Vagina (tissue), 2 donors: ENCODE measurements around the gene CELSR2. TPM values are rescaled to one million over a fixed set of nuclear protein-coding genes. Genes with fewer than 3 reads are reported as not detected.

ENCODE experiments used
- DNase-seq, 2 donors: peaks; one replicate each; pipeline ENCODE4 v3.0.0-alpha.2; 2017; ENCODE audit errors: extremely low spot score in 2 of 2
- H3K27ac ChIP-seq: fragments of 200-600 bp; sonication (generic); one replicate; pipeline ENCODE4 v1.5.1; 2019
- H3K27me3 ChIP-seq: fragments of 200-600 bp; sonication (generic); one replicate; pipeline ENCODE4 v1.5.1; 2019
- H3K36me3 ChIP-seq, 2 donors: fragments of 200-600 bp; sonication (generic); one replicate each; pipeline ENCODE4 v1.5.1; 2017 to 2019
- H3K4me1 ChIP-seq: fragments of 200-600 bp; sonication (generic); one replicate; pipeline ENCODE4 v1.5.1; 2019
- H3K4me3 ChIP-seq, 2 donors: fragments of 200-600 bp; sonication (generic); 1 replicate in 1 of 2; 2 replicates in 1 of 2; pipeline ENCODE4 v1.5.1; 2016 to 2019
- H3K9me3 ChIP-seq: fragments of 200-600 bp; sonication (generic); one replicate; pipeline ENCODE4 v1.5.1; 2019
- CTCF ChIP-seq, 3 experiments: fragments of 450-650 bp in 2 of 3; fragments of 200-600 bp in 1 of 3; sonication (generic) in 1 of 3; IDR thresholded peaks; one replicate each; pipeline ENCODE4 v1.5.1; 2017 to 2019; ENCODE audit warnings: antibody characterized with exemption in 3 of 3, mild to moderate bottlenecking in 2 of 3, moderate library complexity in 2 of 3
- POLR2A ChIP-seq, 2 donors: fragments of 450-650 bp; IDR thresholded peaks; one replicate each; pipeline ENCODE4 v1.6.1; 2017; ENCODE audit warnings: antibody characterized with exemption in 2 of 2, mild to moderate bottlenecking in 2 of 2, moderate library complexity in 2 of 2
- POLR2AphosphoS5 ChIP-seq, 2 donors: sonication (generic); formaldehyde crosslinking; IDR thresholded peaks; one replicate each; pipeline ENCODE4 v1.9.0; 2017; ENCODE audit warnings: antibody characterized with exemption in 2 of 2, mild to moderate bottlenecking in 2 of 2, low read depth in 1 of 2; ENCODE audit not compliant: insufficient read depth in 1 of 2
- intact Hi-C: fragments of 100-400 bp; cut with DNase I; formaldehyde crosslinking; loops from one replicate; pipeline ENCODE4 v1.15.1; 2023
- total RNA-seq: library from RNA; depleted of rRNA; stranded (reverse); fragments of >200 nt; gene quantifications from one replicate; pipeline ENCODE4 v1.2.3, GENCODE V29; 2016

The CELSR2 gene
- total RNA-seq, 1 donor from 2014 or later: 38.5 TPM

- Histone ChIP-seq H3K4me1 (peaks cover 14% of the 10 kb centered on the region), H3K27me3 (no peaks in the 10 kb centered on the region), H3K27ac (no peak overlapping the region)
Measured at GRCh38 chr1:109295712-109296415, 46.5 kb downstream of the CELSR2 start.

GRCh38 chr1:109296782-109297181, 47.4 kb downstream of the CELSR2 start:
- Histone ChIP-seq H3K36me3 (no peaks in the 10 kb centered on the region), H3K27me3 (no peaks in the 10 kb centered on the region), H3K9me3 (no peaks in the 10 kb centered on the region), H3K27ac (no peak overlapping the region), H3K4me3 (no peak overlapping the region), H3K4me1 (peaks cover 14% of the 10 kb centered on the region)
- intact Hi-C loops: no loop called here
- DNase-seq: no peak
- TF ChIP-seq POLR2A (IDR thresholded peaks at IDR 0.05): no peak

More at GRCh38 chr1:109295712-109296415, 46.5 kb downstream of the CELSR2 start:
- TF ChIP-seq POLR2AphosphoS5 (IDR thresholded peaks at IDR 0.05; ENCODE audit: insufficient read depth in 1 of 2, low read depth in 1 of 2) (no peak), CTCF (IDR thresholded peaks at IDR 0.05) (no peak), POLR2A (IDR thresholded peaks at IDR 0.05) (no peak)
- Histone ChIP-seq H3K36me3 (no peaks in the 10 kb centered on the region), H3K9me3 (no peaks in the 10 kb centered on the region), H3K4me3 (no peak overlapping the region)
- DNase-seq: no peak
- intact Hi-C loops: no loop called here

GRCh38 chr1:109298666-109299557, 49.6 kb downstream of the CELSR2 start:
- H3K27me3 ChIP-seq: no peaks in the 10 kb centered on the region
- H3K27ac ChIP-seq: no peak overlapping the region
- H3K4me1 ChIP-seq: peaks cover 14% of the 10 kb centered on the region
- no peaks in the 10 kb centered on the region for H3K9me3 ChIP-seq
- H3K4me3 ChIP-seq: no peak overlapping the region
- intact Hi-C loops: no loop called here
- TF ChIP-seq CTCF (IDR thresholded peaks at IDR 0.05): no peak
- TF ChIP-seq POLR2AphosphoS5 (IDR thresholded peaks at IDR 0.05; ENCODE audit: insufficient read depth in 1 of 2, low read depth in 1 of 2): no peak
- TF ChIP-seq POLR2A (IDR thresholded peaks at IDR 0.05): no peak
- H3K36me3 ChIP-seq: no peaks in the 10 kb centered on the region
- DNase-seq: no peak

- intact Hi-C loops: no loop called here
- H3K9me3 ChIP-seq: no peaks in the 10 kb centered on the region
- no peak for DNase-seq
- no peak overlapping the region for H3K27ac ChIP-seq
- no peaks in the 10 kb centered on the region for H3K36me3 ChIP-seq
- H3K27me3 ChIP-seq: no peaks in the 10 kb centered on the region
- peaks cover 14% of the 10 kb centered on the region for H3K4me1 ChIP-seq
- TF ChIP-seq CTCF (IDR thresholded peaks at IDR 0.05) (no peak), POLR2AphosphoS5 (IDR thresholded peaks at IDR 0.05; ENCODE audit: insufficient read depth in 1 of 2, low read depth in 1 of 2) (no peak), POLR2A (IDR thresholded peaks at IDR 0.05) (no peak)
- H3K4me3 ChIP-seq: no peak overlapping the region
Measured at GRCh38 chr1:109299558-109300343, 50.4 kb downstream of the CELSR2 start.

- peaks cover 14% of the 10 kb centered on the region for H3K4me1 ChIP-seq
- H3K27ac ChIP-seq: no peak overlapping the region
- no peaks in the 10 kb centered on the region for H3K9me3 ChIP-seq
- intact Hi-C loops: no loop called here
- no peak overlapping the region for H3K4me3 ChIP-seq
- DNase-seq: no peak
- H3K36me3 ChIP-seq: no peaks in the 10 kb centered on the region
- H3K27me3 ChIP-seq: no peaks in the 10 kb centered on the region
- no peak for TF ChIP-seq CTCF (IDR thresholded peaks at IDR 0.05)
- no peak for TF ChIP-seq POLR2AphosphoS5 (IDR thresholded peaks at IDR 0.05; ENCODE audit: insufficient read depth in 1 of 2, low read depth in 1 of 2)
- no peak for TF ChIP-seq POLR2A (IDR thresholded peaks at IDR 0.05)
Measured at GRCh38 chr1:109300650-109301151, 51.4 kb downstream of the CELSR2 start.
